Stimulated activated CD4-positive, alpha-beta T cell treated with anti-CD3 and anti-CD28 coated beads, Interleukin-4, amount 100 ng/mL, for 48 hours (primary cell): ENCODE data around the gene CD6.
"Not testable (repeated sequence)": the region's sequence is repeated elsewhere in the genome, so short reads cannot be mapped to it uniquely, and the experiment has no call there.

Experiments
- DNase-seq, 2 donors: peaks; one replicate each; pipeline ENCODE4 v3.0.0-alpha.2; 2020; ENCODE audit warnings: low read depth in 2 of 2

The CD6 gene

GRCh38 chr11:61055776-61056175, 84.3 kb downstream of the CD6 start:
- no peak for DNase-seq

- DNase-seq = no peak
Measured at GRCh38 chr11:61056571-61056970, 85.1 kb downstream of the CD6 start.

- DNase-seq = no peak
Measured at GRCh38 chr11:61056981-61057380, 85.5 kb downstream of the CD6 start.

GRCh38 chr11:61057615-61058014, 86.1 kb downstream of the CD6 start:
- no peak for DNase-seq

- no peak for DNase-seq
Measured at GRCh38 chr11:61058583-61059259, 87.2 kb downstream of the CD6 start.

GRCh38 chr11:61059260-61059752, 87.8 kb downstream of the CD6 start:
- DNase-seq = no peak

- peak; percentile 70 to 85 for DNase-seq
Measured at GRCh38 chr11:61061081-61061826, 89.8 kb downstream of the CD6 start.

- DNase-seq = no peak
Measured at GRCh38 chr11:61062181-61062930, 90.9 kb downstream of the CD6 start.

GRCh38 chr11:61065236-61065635, 93.8 kb downstream of the CD6 start:
- not testable (repeated sequence) for DNase-seq

- DNase-seq = peak in 1 of 2 donors; percentile 67
Measured at GRCh38 chr11:61065955-61066638, 94.6 kb downstream of the CD6 start.

GRCh38 chr11:61066645-61067044, 95.2 kb downstream of the CD6 start:
- no peak for DNase-seq

- no peak for DNase-seq
Measured at GRCh38 chr11:61067782-61068446, 96.4 kb downstream of the CD6 start.

- no peak for DNase-seq
Measured at GRCh38 chr11:61068581-61068980, 97.1 kb downstream of the CD6 start.

- DNase-seq = no peak
Measured at GRCh38 chr11:61069427-61069826, 97.9 kb downstream of the CD6 start.
